Tibial nerve (tissue), 3 donors: ENCODE results near the gene NUBP2.

Experiments
- CTCF ChIP-seq, 5 experiments: fragments of 200-600 bp in 3 of 5; fragments of 450-650 bp in 2 of 5; sonication (generic) in 3 of 5; IDR thresholded peaks; one replicate each; pipeline ENCODE4 v1.5.1; 2016 to 2019; ENCODE audit warnings: antibody characterized with exemption in 5 of 5, mild to moderate bottlenecking in 3 of 5, moderate library complexity in 2 of 5
- POLR2A ChIP-seq, 2 donors: fragments of 450-650 bp; IDR thresholded peaks; one replicate each; pipeline ENCODE4 v1.6.1; 2017; ENCODE audit warnings: antibody characterized with exemption in 2 of 2, mild to moderate bottlenecking in 2 of 2, moderate library complexity in 2 of 2

- TF ChIP-seq POLR2A (IDR thresholded peaks at IDR 0.05), result no peak
- no peak for TF ChIP-seq CTCF (IDR thresholded peaks at IDR 0.05)
Measured at GRCh38 chr16:1820946-1821290, 38.2 kb downstream of the NUBP2 start.
